Measurements from ENCODE around the gene SLC38A8. TPM values are rescaled to one million over a fixed set of nuclear protein-coding genes. Genes with fewer than 3 reads are reported as not detected.

SLC38A8 gene
- total RNA-seq, 1 experiment from 2014 or later = 0.35 TPM

DNA sequence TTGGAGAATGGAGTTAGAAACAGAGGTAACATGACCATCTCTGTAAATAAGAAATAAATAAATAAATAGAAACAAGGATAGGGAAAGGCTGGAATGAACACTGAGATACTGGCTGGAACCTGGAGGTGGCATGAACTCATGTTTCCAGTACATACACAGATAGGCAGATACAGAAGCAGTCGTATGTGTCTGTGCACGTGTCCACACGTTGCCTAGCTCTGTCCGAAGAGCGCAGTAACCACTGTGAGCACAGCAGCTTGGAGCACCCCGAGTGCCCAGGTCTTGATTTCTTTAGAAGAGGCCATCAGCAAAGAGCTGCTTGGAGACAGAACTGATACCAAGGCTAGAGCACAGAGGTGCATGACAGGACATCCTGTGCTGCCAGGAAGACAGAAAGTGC lies 37.1 kb upstream of the SLC38A8 start:
- H3K27ac ChIP-seq (ENCODE audit: insufficient read length, low read depth, low read length) = no peak overlapping the region
- Mint-ChIP-seq H3K27me3 (ENCODE audit: low read depth) (no peaks in the 10 kb centered on the region), H3K4me1 (no peaks in the 10 kb centered on the region), H3K4me3 (no peak overlapping the region), H3K9me3 (no peaks in the 10 kb centered on the region), H3K36me3 (ENCODE audit: insufficient read depth in 1 of 3, low read depth in 3 of 3) (peaks cover 10 to 61% (median 37%) of the 10 kb centered on the region in 3 experiments; a peak in 6 of 7 replicates), H3K27ac (no peak overlapping the region)
- H2BK20ac ChIP-seq (ENCODE audit: low read depth, low read length, poor library complexity, severe bottlenecking) = no peak overlapping the region
- no peak overlapping the region for H2AK5ac ChIP-seq (ENCODE audit: insufficient read length, low read length)
- H2BK120ac ChIP-seq (ENCODE audit: low read depth, low read length, poor library complexity, severe bottlenecking) = no peak overlapping the region
- no peak overlapping the region for H2BK12ac ChIP-seq (ENCODE audit: insufficient read length, low read depth, low read length)
- H3K9ac ChIP-seq (ENCODE audit: extremely low read depth, insufficient read length, low read length) = no peak overlapping the region
- no peaks in the 10 kb centered on the region for H3K79me2 ChIP-seq (ENCODE audit: insufficient read depth, low read length)
- no peaks in the 10 kb centered on the region for H3K23me2 ChIP-seq (ENCODE audit: insufficient read length, low read depth, low read length, poor library complexity, severe bottlenecking)
- no peak overlapping the region for H4K8ac ChIP-seq (replicated peaks; ENCODE audit: insufficient read length, low read depth, low read length)
- no peaks in the 10 kb centered on the region for H3K4me1 ChIP-seq (ENCODE audit: insufficient read depth, low read length)
- H4K5ac ChIP-seq (ENCODE audit: insufficient read length, low read depth, low read length) = no peak overlapping the region
- no peak overlapping the region for H4K91ac ChIP-seq (ENCODE audit: insufficient read length, low read depth, low read length)
- H3T11ph ChIP-seq (ENCODE audit: low read length) = no peak overlapping the region
- WGBS (ENCODE audit: extremely low coverage, insufficient read length, low lambda C conversion rate) = no CpG with 5 or more reads among the region's 6 CpGs
- no peak overlapping the region for H2BK15ac ChIP-seq (ENCODE audit: low read depth, low read length)
- no peak overlapping the region for H3K14ac ChIP-seq (ENCODE audit: insufficient read depth, low read length)
- no peak overlapping the region for H3K56ac ChIP-seq (ENCODE audit: insufficient read length, low read depth, low read length)
- H3K27me3 ChIP-seq (ENCODE audit: insufficient read depth, low read length) = no peaks in the 10 kb centered on the region
- no peak overlapping the region for H3K18ac ChIP-seq (ENCODE audit: insufficient read length, low read depth, low read length)
- H2BK5ac ChIP-seq (ENCODE audit: insufficient read length, low read length) = no peak overlapping the region
- no peak overlapping the region for H2AFZ ChIP-seq (ENCODE audit: low read length)
- no peaks in the 10 kb centered on the region for H3K79me1 ChIP-seq (ENCODE audit: insufficient read depth, low read depth, low read length, poor library complexity, severe bottlenecking)
- no peak overlapping the region for H3K4me2 ChIP-seq (ENCODE audit: insufficient read depth, insufficient read length, low read length)
- no peak overlapping the region for H3K4ac ChIP-seq (ENCODE audit: low read depth, low read length)
- H3K9me3 ChIP-seq (ENCODE audit: control insufficient read depth, low read depth, low read length) = no peaks in the 10 kb centered on the region
- DNase-seq = no peak
- no peak overlapping the region for H3K23ac ChIP-seq (ENCODE audit: insufficient read length, low read depth, low read length)
- H4K20me1 ChIP-seq (ENCODE audit: control insufficient read depth, insufficient read depth, insufficient read length) = no peaks in the 10 kb centered on the region
- TF ChIP-seq, protein P1, sequence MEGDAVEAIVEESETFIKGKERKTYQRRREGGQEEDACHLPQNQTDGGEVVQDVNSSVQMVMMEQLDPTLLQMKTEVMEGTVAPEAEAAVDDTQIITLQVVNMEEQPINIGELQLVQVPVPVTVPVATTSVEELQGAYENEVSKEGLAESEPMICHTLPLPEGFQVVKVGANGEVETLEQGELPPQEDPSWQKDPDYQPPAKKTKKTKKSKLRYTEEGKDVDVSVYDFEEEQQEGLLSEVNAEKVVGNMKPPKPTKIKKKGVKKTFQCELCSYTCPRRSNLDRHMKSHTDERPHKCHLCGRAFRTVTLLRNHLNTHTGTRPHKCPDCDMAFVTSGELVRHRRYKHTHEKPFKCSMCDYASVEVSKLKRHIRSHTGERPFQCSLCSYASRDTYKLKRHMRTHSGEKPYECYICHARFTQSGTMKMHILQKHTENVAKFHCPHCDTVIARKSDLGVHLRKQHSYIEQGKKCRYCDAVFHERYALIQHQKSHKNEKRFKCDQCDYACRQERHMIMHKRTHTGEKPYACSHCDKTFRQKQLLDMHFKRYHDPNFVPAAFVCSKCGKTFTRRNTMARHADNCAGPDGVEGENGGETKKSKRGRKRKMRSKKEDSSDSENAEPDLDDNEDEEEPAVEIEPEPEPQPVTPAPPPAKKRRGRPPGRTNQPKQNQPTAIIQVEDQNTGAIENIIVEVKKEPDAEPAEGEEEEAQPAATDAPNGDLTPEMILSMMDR (conservative IDR thresholded peaks at IDR 0.05) = no peak
